HCT116 (cell line): ENCODE measurements around the gene STK25.

Experiments
- ATF3 ChIP-seq: IDR thresholded peaks from 2 replicates; pipeline ENCODE4 v1.6.1; 2012
- CEBPB ChIP-seq: IDR thresholded peaks from 2 replicates; pipeline ENCODE4 v1.6.1; 2012; ENCODE audit warnings: low read depth
- CTCF ChIP-seq, 3 experiments: fragments of 200-600 bp in 1 of 3; sonication (generic) in 1 of 3; IDR thresholded peaks in 2 of 3; conservative IDR thresholded peaks in 1 of 3; 2 replicates each; pipeline ENCODE4 v1.5.1; 2012 to 2017; ENCODE audit warnings: low read depth in 2 of 3, low read length in 2 of 3, antibody characterized with exemption in 1 of 3, borderline replicate concordance in 1 of 3, control low read depth in 1 of 3, mild to moderate bottlenecking in 1 of 3, mixed read lengths in 1 of 3, mixed run types in 1 of 3, moderate library complexity in 1 of 3; ENCODE audit not compliant: insufficient read depth in 1 of 3
- EGR1 ChIP-seq: IDR thresholded peaks from 2 replicates; pipeline ENCODE4 v1.6.1; 2012; ENCODE audit warnings: low read depth
- MAX ChIP-seq: IDR thresholded peaks from 2 replicates; pipeline ENCODE4 v1.6.1; 2012
- POLR2A ChIP-seq: IDR thresholded peaks from 2 replicates; pipeline ENCODE4 v1.7.0; 2011; ENCODE audit warnings: borderline replicate concordance; ENCODE audit not compliant: insufficient read depth, insufficient read length; ENCODE audit errors: extremely low read depth
- POLR2AphosphoS5 ChIP-seq: IDR thresholded peaks from 2 replicates; pipeline ENCODE4 v1.6.1; 2011; ENCODE audit warnings: mild to moderate bottlenecking, low read depth, low read length, moderate library complexity
- RAD21 ChIP-seq: IDR thresholded peaks from 2 replicates; pipeline ENCODE4 v1.6.1; 2012; ENCODE audit warnings: low read depth, mild to moderate bottlenecking
- YY1 ChIP-seq: IDR thresholded peaks from 2 replicates; pipeline ENCODE4 v1.6.1; 2011; ENCODE audit warnings: low read length, low read depth, moderate library complexity, mild to moderate bottlenecking; ENCODE audit not compliant: insufficient replicate concordance; ENCODE audit errors: extremely low read depth
- ZBTB33 ChIP-seq: IDR thresholded peaks from 2 replicates; pipeline ENCODE4 v1.6.1; 2011; ENCODE audit warnings: mild to moderate bottlenecking, low read length, moderate library complexity; ENCODE audit not compliant: insufficient replicate concordance; ENCODE audit errors: extremely low read depth

- TF ChIP-seq POLR2A (no peak), CEBPB (no peak), CTCF (IDR thresholded peaks at IDR 0.05 in 2 of 3, conservative IDR thresholded peaks at IDR 0.05 in 1 of 3; ENCODE audit: borderline replicate concordance in 1 of 3, insufficient read depth in 1 of 3, low read depth in 2 of 3, low read length in 2 of 3) (no peak), MAX (no peak), YY1 (no peak), POLR2AphosphoS5 (no peak), ZBTB33 (no peak), EGR1 (no peak), ATF3 (no peak), RAD21 (no peak)
These were observed 63.0 kb downstream of the STK25 start for GRCh38 chr2:241445426-241445825.
